GM10248 (cell line): Measurements from ENCODE around the gene OLIG1.
A peak's percentile ranks its signal among the peaks of the same experiment; 100 is the strongest.

Experiments
- CTCF ChIA-PET: fragments of 300-600 bp; sonication (Branson Sonifier 250); formaldehyde crosslinking; extraction: SDS; loops from one replicate; lab custom pipeline; 2021; ENCODE audit warnings: antibody characterized with exemption; lab: Yijun Ruan, JAX
- POLR2A ChIA-PET: fragments of 350-650 bp; sonication (Branson Sonifier 250); formaldehyde crosslinking; extraction: SDS; loops from one replicate; lab custom pipeline; 2020; ENCODE audit warnings: antibody characterized with exemption; lab: Yijun Ruan, JAX
- DNase-seq: peaks from one replicate; pipeline ENCODE4 v3.0.0; 2012; ENCODE audit errors: extremely low spot score
- TF ChIP-seq, protein P1 (sequence below): IDR thresholded peaks from 2 replicates; pipeline ENCODE4 v1.5.1; 2012; ENCODE audit warnings: mild to moderate bottlenecking, low read depth; ENCODE audit errors: extremely low read depth, missing control alignments, control extremely low read depth

The OLIG1 gene

DNA sequence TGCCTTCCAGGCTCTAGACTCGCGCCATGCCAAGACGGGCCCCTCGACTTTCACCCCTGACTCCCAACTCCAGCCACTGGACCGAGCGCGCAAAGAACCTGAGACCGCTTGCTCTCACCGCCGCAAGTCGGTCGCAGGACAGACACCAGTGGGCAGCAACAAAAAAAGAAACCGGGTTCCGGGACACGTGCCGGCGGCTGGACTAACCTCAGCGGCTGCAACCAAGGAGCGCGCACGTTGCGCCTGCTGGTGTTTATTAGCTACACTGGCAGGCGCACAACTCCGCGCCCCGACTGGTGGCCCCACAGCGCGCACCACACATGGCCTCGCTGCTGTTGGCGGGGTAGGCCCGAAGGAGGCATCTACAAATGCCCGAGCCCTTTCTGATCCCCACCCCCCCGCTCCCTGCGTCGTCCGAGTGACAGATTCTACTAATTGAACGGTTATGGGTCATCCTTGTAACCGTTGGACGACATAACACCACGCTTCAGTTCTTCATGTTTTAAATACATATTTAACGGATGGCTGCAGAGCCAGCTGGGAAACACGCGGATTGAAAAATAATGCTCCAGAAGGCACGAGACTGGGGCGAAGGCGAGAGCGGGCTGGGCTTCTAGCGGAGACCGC lies 46.3 kb upstream of the OLIG1 start:
- TF ChIP-seq, protein P1, sequence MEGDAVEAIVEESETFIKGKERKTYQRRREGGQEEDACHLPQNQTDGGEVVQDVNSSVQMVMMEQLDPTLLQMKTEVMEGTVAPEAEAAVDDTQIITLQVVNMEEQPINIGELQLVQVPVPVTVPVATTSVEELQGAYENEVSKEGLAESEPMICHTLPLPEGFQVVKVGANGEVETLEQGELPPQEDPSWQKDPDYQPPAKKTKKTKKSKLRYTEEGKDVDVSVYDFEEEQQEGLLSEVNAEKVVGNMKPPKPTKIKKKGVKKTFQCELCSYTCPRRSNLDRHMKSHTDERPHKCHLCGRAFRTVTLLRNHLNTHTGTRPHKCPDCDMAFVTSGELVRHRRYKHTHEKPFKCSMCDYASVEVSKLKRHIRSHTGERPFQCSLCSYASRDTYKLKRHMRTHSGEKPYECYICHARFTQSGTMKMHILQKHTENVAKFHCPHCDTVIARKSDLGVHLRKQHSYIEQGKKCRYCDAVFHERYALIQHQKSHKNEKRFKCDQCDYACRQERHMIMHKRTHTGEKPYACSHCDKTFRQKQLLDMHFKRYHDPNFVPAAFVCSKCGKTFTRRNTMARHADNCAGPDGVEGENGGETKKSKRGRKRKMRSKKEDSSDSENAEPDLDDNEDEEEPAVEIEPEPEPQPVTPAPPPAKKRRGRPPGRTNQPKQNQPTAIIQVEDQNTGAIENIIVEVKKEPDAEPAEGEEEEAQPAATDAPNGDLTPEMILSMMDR, result no peak
- CTCF ChIA-PET, result no interaction called here
- POLR2A ChIA-PET, result no interaction called here
- no peak for DNase-seq

DNA sequence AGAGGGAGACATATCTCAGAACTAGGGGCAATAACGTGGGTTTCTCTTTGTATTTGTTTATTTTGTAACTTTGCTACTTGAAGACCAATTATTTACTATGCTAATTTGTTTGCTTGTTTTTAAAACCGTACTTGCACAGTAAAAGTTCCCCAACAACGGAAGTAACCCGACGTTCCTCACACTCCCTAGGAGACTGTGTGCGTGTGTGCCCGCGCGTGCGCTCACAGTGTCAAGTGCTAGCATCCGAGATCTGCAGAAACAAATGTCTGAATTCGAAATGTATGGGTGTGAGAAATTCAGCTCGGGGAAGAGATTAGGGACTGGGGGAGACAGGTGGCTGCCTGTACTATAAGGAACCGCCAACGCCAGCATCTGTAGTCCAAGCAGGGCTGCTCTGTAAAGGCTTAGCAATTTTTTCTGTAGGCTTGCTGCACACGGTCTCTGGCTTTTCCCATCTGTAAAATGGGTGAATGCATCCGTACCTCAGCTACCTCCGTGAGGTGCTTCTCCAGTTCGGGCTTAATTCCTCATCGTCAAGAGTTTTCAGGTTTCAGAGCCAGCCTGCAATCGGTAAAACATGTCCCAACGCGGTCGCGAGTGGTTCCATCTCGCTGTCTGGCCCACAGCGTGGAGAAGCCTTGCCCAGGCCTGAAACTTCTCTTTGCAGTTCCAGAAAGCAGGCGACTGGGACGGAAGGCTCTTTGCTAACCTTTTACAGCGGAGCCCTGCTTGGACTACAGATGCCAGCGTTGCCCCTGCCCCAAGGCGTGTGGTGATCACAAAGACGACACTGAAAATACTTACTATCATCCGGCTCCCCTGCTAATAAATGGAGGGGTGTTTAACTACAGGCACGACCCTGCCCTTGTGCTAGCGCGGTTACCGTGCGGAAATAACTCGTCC lies 45.5 kb upstream of the OLIG1 start:
- DNase-seq, result peak; percentile 21
- ChIA-PET CTCF (no interaction called here), POLR2A (no interaction called here)
- TF ChIP-seq, protein P1, result no peak

DNA sequence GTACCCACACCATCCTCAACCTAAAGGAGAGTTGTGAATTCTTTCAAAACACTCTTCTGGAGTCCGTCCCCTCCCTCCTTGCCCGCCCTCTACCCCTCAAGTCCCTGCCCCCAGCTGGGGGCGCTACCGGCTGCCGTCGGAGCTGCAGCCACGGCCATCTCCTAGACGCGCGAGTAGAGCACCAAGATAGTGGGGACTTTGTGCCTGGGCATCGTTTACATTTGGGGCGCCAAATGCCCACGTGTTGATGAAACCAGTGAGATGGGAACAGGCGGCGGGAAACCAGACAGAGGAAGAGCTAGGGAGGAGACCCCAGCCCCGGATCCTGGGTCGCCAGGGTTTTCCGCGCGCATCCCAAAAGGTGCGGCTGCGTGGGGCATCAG lies 44.8 kb upstream of the OLIG1 start:
- ChIA-PET CTCF (no interaction called here), POLR2A (no interaction called here)
- TF ChIP-seq, protein P1, result no peak
- DNase-seq, result peak; percentile 14

DNA sequence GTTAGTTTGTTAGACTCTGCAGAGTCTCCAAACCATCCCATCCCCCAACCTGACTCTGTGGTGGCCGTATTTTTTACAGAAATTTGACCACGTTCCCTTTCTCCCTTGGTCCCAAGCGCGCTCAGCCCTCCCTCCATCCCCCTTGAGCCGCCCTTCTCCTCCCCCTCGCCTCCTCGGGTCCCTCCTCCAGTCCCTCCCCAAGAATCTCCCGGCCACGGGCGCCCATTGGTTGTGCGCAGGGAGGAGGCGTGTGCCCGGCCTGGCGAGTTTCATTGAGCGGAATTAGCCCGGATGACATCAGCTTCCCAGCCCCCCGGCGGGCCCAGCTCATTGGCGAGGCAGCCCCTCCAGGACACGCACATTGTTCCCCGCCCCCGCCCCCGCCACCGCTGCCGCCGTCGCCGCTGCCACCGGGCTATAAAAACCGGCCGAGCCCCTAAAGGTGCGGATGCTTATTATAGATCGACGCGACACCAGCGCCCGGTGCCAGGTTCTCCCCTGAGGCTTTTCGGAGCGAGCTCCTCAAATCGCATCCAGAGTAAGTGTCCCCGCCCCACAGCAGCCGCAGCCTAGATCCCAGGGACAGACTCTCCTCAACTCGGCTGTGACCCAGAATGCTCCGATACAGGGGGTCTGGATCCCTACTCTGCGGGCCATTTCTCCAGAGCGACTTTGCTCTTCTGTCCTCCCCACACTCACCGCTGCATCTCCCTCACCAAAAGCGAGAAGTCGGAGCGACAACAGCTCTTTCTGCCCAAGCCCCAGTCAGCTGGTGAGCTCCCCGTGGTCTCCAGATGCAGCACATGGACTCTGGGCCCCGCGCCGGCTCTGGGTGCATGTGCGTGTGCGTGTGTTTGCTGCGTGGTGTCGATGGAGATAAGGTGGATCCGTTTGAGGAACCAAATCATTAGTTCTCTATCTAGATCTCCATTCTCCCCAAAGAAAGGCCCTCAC lies 44.2 kb upstream of the OLIG1 start, which contains the start of gene OLIG2:
OLIG2 (plus strand) TSS at position 447 of the 954 bp plus-strand sequence. CDS start 928 bp downstream, outside the sequence.
- DNase-seq, result peak; percentile 14

DNA sequence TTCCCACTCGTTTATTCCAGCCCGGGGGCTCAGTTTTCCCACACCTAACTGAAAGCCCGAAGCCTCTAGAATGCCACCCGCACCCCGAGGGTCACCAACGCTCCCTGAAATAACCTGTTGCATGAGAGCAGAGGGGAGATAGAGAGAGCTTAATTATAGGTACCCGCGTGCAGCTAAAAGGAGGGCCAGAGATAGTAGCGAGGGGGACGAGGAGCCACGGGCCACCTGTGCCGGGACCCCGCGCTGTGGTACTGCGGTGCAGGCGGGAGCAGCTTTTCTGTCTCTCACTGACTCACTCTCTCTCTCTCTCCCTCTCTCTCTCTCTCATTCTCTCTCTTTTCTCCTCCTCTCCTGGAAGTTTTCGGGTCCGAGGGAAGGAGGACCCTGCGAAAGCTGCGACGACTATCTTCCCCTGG lies 43.5 kb upstream of the OLIG1 start:
- TF ChIP-seq, protein P1, result no peak
- peak; percentile 26 for DNase-seq
- ChIA-PET POLR2A (no interaction called here), CTCF (no interaction called here)

More for the DNA sequence above, 44.2 kb upstream of the OLIG1 start, which contains the start of gene OLIG2:
- TF ChIP-seq, protein P1, result no peak
- CTCF ChIA-PET, result no interaction called here
- POLR2A ChIA-PET, result no interaction called here
